ENCODE results near the gene PCSK2. TPM values are rescaled to one million over a fixed set of nuclear protein-coding genes. Genes with fewer than 3 reads are reported as not detected.

Gene PCSK2
- total RNA-seq, 2 experiments from 2014 or later = not detected

GRCh38 chr20:17225851-17226409 is 910 bp upstream of the PCSK2 start:
- Mint-ChIP-seq H3K9me3 (no peaks in the 10 kb centered on the region), H3K36me3 (ENCODE audit: low read depth) (no peaks in the 10 kb centered on the region), H3K27ac (no peak overlapping the region), H3K4me3 (no peak overlapping the region), H3K27me3 (peaks cover 48% of the 10 kb centered on the region), H3K4me1 (peaks cover 1% of the 10 kb centered on the region)
- no peak for DNase-seq
- POLR2A ChIA-PET = no interaction called here
- CTCF ChIA-PET = no interaction called here

GRCh38 chr20:17227219-17227575 is 357 bp downstream of the PCSK2 start:
- no peak overlapping the region for H3K4me3 Mint-ChIP-seq
- H3K4me1 Mint-ChIP-seq = peaks cover 1% of the 10 kb centered on the region
- no peaks in the 10 kb centered on the region for H3K9me3 Mint-ChIP-seq
- H3K27ac Mint-ChIP-seq = no peak overlapping the region
- ChIA-PET CTCF (no interaction called here), POLR2A (no interaction called here)
- H3K36me3 Mint-ChIP-seq (ENCODE audit: low read depth) = no peaks in the 10 kb centered on the region
- no peak for DNase-seq
- peaks cover 48% of the 10 kb centered on the region for H3K27me3 Mint-ChIP-seq

- H3K4me3 Mint-ChIP-seq = no peak overlapping the region
- H3K27me3 Mint-ChIP-seq = peaks cover 48% of the 10 kb centered on the region
- peaks cover 1% of the 10 kb centered on the region for H3K4me1 Mint-ChIP-seq
- no peak for DNase-seq
- no peak overlapping the region for H3K27ac Mint-ChIP-seq
- H3K9me3 Mint-ChIP-seq = no peaks in the 10 kb centered on the region
- H3K36me3 Mint-ChIP-seq (ENCODE audit: low read depth) = no peaks in the 10 kb centered on the region
- ChIA-PET CTCF (no interaction called here), POLR2A (no interaction called here)
Observed at GRCh38 chr20:17227669-17228623, 1.1 kb downstream of the PCSK2 start.

GRCh38 chr20:17228624-17229061 is 1.8 kb downstream of the PCSK2 start:
- Mint-ChIP-seq H3K36me3 (ENCODE audit: low read depth) (no peaks in the 10 kb centered on the region), H3K27ac (no peak overlapping the region), H3K4me1 (peaks cover 1% of the 10 kb centered on the region), H3K27me3 (peaks cover 46% of the 10 kb centered on the region), H3K4me3 (no peak overlapping the region), H3K9me3 (no peaks in the 10 kb centered on the region)
- ChIA-PET CTCF (no interaction called here), POLR2A (no interaction called here)
- no peak for DNase-seq

- H3K27ac Mint-ChIP-seq = no peak overlapping the region
- CTCF ChIA-PET = no interaction called here
- H3K4me1 Mint-ChIP-seq = peaks cover 1% of the 10 kb centered on the region
- POLR2A ChIA-PET = no interaction called here
- DNase-seq = no peak
- H3K36me3 Mint-ChIP-seq (ENCODE audit: low read depth) = no peaks in the 10 kb centered on the region
- peaks cover 46% of the 10 kb centered on the region for H3K27me3 Mint-ChIP-seq
- H3K9me3 Mint-ChIP-seq = no peaks in the 10 kb centered on the region
- H3K4me3 Mint-ChIP-seq = no peak overlapping the region
Observed at GRCh38 chr20:17229256-17229655, 2.4 kb downstream of the PCSK2 start.

- no peak for DNase-seq
- Mint-ChIP-seq H3K36me3 (ENCODE audit: low read depth) (no peaks in the 10 kb centered on the region), H3K4me1 (no peaks in the 10 kb centered on the region), H3K27ac (no peak overlapping the region), H3K27me3 (peaks cover 9% of the 10 kb centered on the region), H3K4me3 (no peak overlapping the region), H3K9me3 (no peaks in the 10 kb centered on the region)
- POLR2A ChIA-PET = no interaction called here
- CTCF ChIA-PET = no interaction called here
Observed at GRCh38 chr20:17233626-17234025, 6.8 kb downstream of the PCSK2 start.

- Mint-ChIP-seq H3K4me1 (no peaks in the 10 kb centered on the region), H3K27me3 (no peaks in the 10 kb centered on the region), H3K9me3 (no peaks in the 10 kb centered on the region), H3K4me3 (no peak overlapping the region), H3K36me3 (ENCODE audit: low read depth) (no peaks in the 10 kb centered on the region), H3K27ac (no peak overlapping the region)
- POLR2A ChIA-PET = no interaction called here
- CTCF ChIA-PET = no interaction called here
- no peak for DNase-seq
Observed at GRCh38 chr20:17236766-17237165, 9.9 kb downstream of the PCSK2 start.

GRCh38 chr20:17248224-17248623 is 21.4 kb downstream of the PCSK2 start:
- Mint-ChIP-seq H3K4me3 (no peak overlapping the region), H3K27me3 (no peaks in the 10 kb centered on the region), H3K4me1 (no peaks in the 10 kb centered on the region), H3K9me3 (no peaks in the 10 kb centered on the region), H3K27ac (no peak overlapping the region), H3K36me3 (ENCODE audit: low read depth) (no peaks in the 10 kb centered on the region)
- CTCF ChIA-PET = interaction anchor here (0.6 kb wide), 1 partner anchor 1111 kb away, joined by 3 read pairs; no protein-coding TSS in a partner anchor
- POLR2A ChIA-PET = no interaction called here
- DNase-seq = no peak

- no peaks in the 10 kb centered on the region for H3K9me3 Mint-ChIP-seq
- H3K4me1 Mint-ChIP-seq = no peaks in the 10 kb centered on the region
- H3K4me3 Mint-ChIP-seq = no peak overlapping the region
- no peaks in the 10 kb centered on the region for H3K27me3 Mint-ChIP-seq
- no peak for DNase-seq
- CTCF ChIA-PET = no interaction called here
- H3K27ac Mint-ChIP-seq = no peak overlapping the region
- POLR2A ChIA-PET = no interaction called here
- no peaks in the 10 kb centered on the region for H3K36me3 Mint-ChIP-seq (ENCODE audit: low read depth)
Observed at GRCh38 chr20:17262786-17263185, 35.9 kb downstream of the PCSK2 start.

- Mint-ChIP-seq H3K4me1 (no peaks in the 10 kb centered on the region), H3K36me3 (ENCODE audit: low read depth) (no peaks in the 10 kb centered on the region), H3K27me3 (no peaks in the 10 kb centered on the region), H3K9me3 (peaks cover under 1% of the 10 kb centered on the region), H3K4me3 (no peak overlapping the region), H3K27ac (no peak overlapping the region)
- ChIA-PET POLR2A (no interaction called here), CTCF (no interaction called here)
- DNase-seq = no peak
Observed at GRCh38 chr20:17273717-17274116, 46.9 kb downstream of the PCSK2 start.

- Mint-ChIP-seq H3K4me3 (no peak overlapping the region), H3K27me3 (no peaks in the 10 kb centered on the region), H3K9me3 (peaks cover 3% of the 10 kb centered on the region), H3K4me1 (no peaks in the 10 kb centered on the region), H3K27ac (no peak overlapping the region), H3K36me3 (ENCODE audit: low read depth) (no peaks in the 10 kb centered on the region)
- ChIA-PET CTCF (no interaction called here), POLR2A (no interaction called here)
- no peak for DNase-seq
Observed at GRCh38 chr20:17276101-17276500, 49.3 kb downstream of the PCSK2 start.

- Mint-ChIP-seq H3K27me3 (no peaks in the 10 kb centered on the region), H3K27ac (no peak overlapping the region), H3K9me3 (peaks cover 3% of the 10 kb centered on the region), H3K4me1 (no peaks in the 10 kb centered on the region), H3K36me3 (ENCODE audit: low read depth) (no peaks in the 10 kb centered on the region), H3K4me3 (no peak overlapping the region)
- DNase-seq = no peak
- ChIA-PET CTCF (no interaction called here), POLR2A (no interaction called here)
Observed at GRCh38 chr20:17281478-17281877, 54.6 kb downstream of the PCSK2 start.

- Mint-ChIP-seq H3K4me3 (no peak overlapping the region), H3K4me1 (no peaks in the 10 kb centered on the region), H3K9me3 (peaks cover 3% of the 10 kb centered on the region), H3K36me3 (ENCODE audit: low read depth) (no peaks in the 10 kb centered on the region), H3K27ac (no peak overlapping the region), H3K27me3 (no peaks in the 10 kb centered on the region)
- DNase-seq = no peak
- ChIA-PET CTCF (interaction anchor here (0.7 kb wide), 1 partner anchor 1801 kb away, joined by 4 read pairs; no protein-coding TSS in a partner anchor), POLR2A (no interaction called here)
Observed at GRCh38 chr20:17282501-17282900, 55.7 kb downstream of the PCSK2 start.

- POLR2A ChIA-PET = no interaction called here
- no peak for DNase-seq
- no peak overlapping the region for H3K4me3 Mint-ChIP-seq
- no peaks in the 10 kb centered on the region for H3K9me3 Mint-ChIP-seq
- H3K4me1 Mint-ChIP-seq = no peaks in the 10 kb centered on the region
- CTCF ChIA-PET = interaction anchor here (1.1 kb wide), 1 partner anchor 9 kb away, joined by 3 read pairs; no protein-coding TSS in a partner anchor
- no peak overlapping the region for H3K27ac Mint-ChIP-seq
- no peaks in the 10 kb centered on the region for H3K27me3 Mint-ChIP-seq
- no peaks in the 10 kb centered on the region for H3K36me3 Mint-ChIP-seq (ENCODE audit: low read depth)
Observed at GRCh38 chr20:17287503-17287902, 60.7 kb downstream of the PCSK2 start.

Data from activated CD4-positive, alpha-beta memory T cell treated with anti-CD3 and anti-CD28 coated beads, Interleukin-2, amount 10 ng/mL, durations not matched to agents 7 days and 5 days (primary cell).